Gastrocnemius medialis (tissue), 4 donors: Measurements from ENCODE around the gene MAEA. TPM values are rescaled to one million over a fixed set of nuclear protein-coding genes. Genes with fewer than 3 reads are reported as not detected.
A peak's percentile ranks its signal among the peaks of the same experiment; 100 is the strongest.

Experiments
- ATAC-seq, 2 donors: fragments of 150-250 bp; one replicate each; pipeline ENCODE4 v1.9.1; 2016
- DNase-seq, 2 donors: peaks; one replicate each; pipeline ENCODE4 v3.0.0-alpha.2; 2019
- H3K27ac ChIP-seq, 4 donors: fragments of 200-600 bp; sonication (generic); 1 replicate in 1 of 4; 2 replicates in 3 of 4; pipeline ENCODE4 v1.5.1; 2016 to 2018; ENCODE audit warnings: mild to moderate bottlenecking in 2 of 4, moderate library complexity in 1 of 4
- H3K27me3 ChIP-seq, 3 donors: fragments of 200-600 bp; sonication (generic) in 2 of 3; 1 replicate in 1 of 3; 2 replicates in 2 of 3; pipeline versions ENCODE4 v1.5.1 to v1.6.0; 2016 to 2019; ENCODE audit warnings: mild to moderate bottlenecking in 1 of 3, moderate library complexity in 1 of 3
- H3K36me3 ChIP-seq, 2 donors: fragments of 200-600 bp; sonication (generic) in 1 of 2; one replicate each; pipeline ENCODE4 v1.5.1; 2017 to 2018
- H3K4me1 ChIP-seq, 2 donors: fragments of 200-600 bp; sonication (generic) in 1 of 2; one replicate each; pipeline ENCODE4 v1.5.1; 2016 to 2017; ENCODE audit warnings: mild to moderate bottlenecking in 2 of 2
- H3K4me3 ChIP-seq, 4 donors: fragments of 200-600 bp; sonication (generic) in 3 of 4; 1 replicate in 1 of 4; 2 replicates in 3 of 4; pipeline ENCODE4 v1.5.1; 2016 to 2019; ENCODE audit warnings: mild to moderate bottlenecking in 2 of 4
- H3K9me3 ChIP-seq, 3 donors: fragments of 200-600 bp; sonication (generic) in 2 of 3; 1 replicate in 1 of 3; 2 replicates in 2 of 3; pipeline ENCODE4 v1.5.1; 2016 to 2019
- CTCF ChIP-seq, 5 experiments: fragments of 450-650 bp in 3 of 5; fragments of 200-600 bp in 2 of 5; sonication (generic) in 2 of 5; IDR thresholded peaks in 4 of 5; conservative IDR thresholded peaks in 1 of 5; 1 replicate in 4 of 5; 2 replicates in 1 of 5; pipeline ENCODE4 v1.5.1; 2016 to 2019; ENCODE audit warnings: antibody characterized with exemption in 5 of 5, mild to moderate bottlenecking in 3 of 5, moderate library complexity in 3 of 5
- POLR2A ChIP-seq, 2 donors: fragments of 450-650 bp; IDR thresholded peaks; one replicate each; pipeline ENCODE4 v1.6.1; 2017; ENCODE audit warnings: antibody characterized with exemption in 2 of 2, mild to moderate bottlenecking in 2 of 2, moderate library complexity in 2 of 2
- in situ Hi-C, 4 donors: fragments of 200-750 bp; cut with MboI; loops; one replicate each; pipeline versions ENCODE4 v1.15.0 to v1.8.0; 2017; ENCODE audit warnings: low sequenced_read_pairs in 4 of 4
- intact Hi-C: fragments of 100-400 bp; cut with DNase I; formaldehyde crosslinking; loops from one replicate; pipeline ENCODE4 v1.15.1; 2023; ENCODE audit warnings: low total_unique reads
- total RNA-seq, 4 donors: library from RNA; depleted of rRNA; stranded (reverse); fragments of >200 nt; gene quantifications; one replicate each; pipeline versions ENCODE4 v1.1.0 to v1.2.3, GENCODE V29; 2016

MAEA gene
- total RNA-seq, 4 donors from 2014 or later: 30.0 to 42.7 (median 34.3) TPM

GRCh38 chr4:1348014-1348513 is 58.4 kb downstream of the MAEA start:
- DNase-seq (no peak), ATAC-seq (no peak)
- Histone ChIP-seq H3K4me1 (peaks cover 20 to 31% of the 10 kb centered on the region in 2 donors), H3K36me3 (peaks cover 0 to 20% of the 10 kb centered on the region in 2 donors), H3K27ac (peak overlapping the region; percentile 88 to 99 (median 97)), H3K4me3 (peak overlapping the region; percentile 76 to 96 (median 88)), H3K9me3 (no peaks in the 10 kb centered on the region), H3K27me3 (no peaks in the 10 kb centered on the region)
- in situ Hi-C loops (loop anchor here in 3 of 4 donors (5.0 to 10.0 kb wide), 2 partner anchors 93 to 96 kb away; no protein-coding TSS in a partner anchor), intact Hi-C loops (loop anchor here (5.0 to 10.0 kb wide), 5 partner anchors 176 to 524 kb away; partner anchors contain the start of genes FGFRL1, LETM1, NSD2 and SPON2)
- TF ChIP-seq POLR2A (IDR thresholded peaks at IDR 0.05) (no peak), CTCF (IDR thresholded peaks at IDR 0.05 in 4 of 5, conservative IDR thresholded peaks at IDR 0.05 in 1 of 5) (no peak)

- intact Hi-C loops (loop anchor here (5.0 to 10.0 kb wide), 5 partner anchors 176 to 524 kb away; partner anchors contain the start of genes FGFRL1, LETM1, NSD2 and SPON2), in situ Hi-C loops (loop anchor here in 3 of 4 donors (5.0 to 10.0 kb wide), 2 partner anchors 94 to 96 kb away; no protein-coding TSS in a partner anchor)
- Histone ChIP-seq H3K27ac (peak overlapping the region in 1 of 4 donors; percentile 97), H3K36me3 (peaks cover 0 to 21% of the 10 kb centered on the region in 2 donors), H3K4me3 (no peak overlapping the region), H3K27me3 (no peaks in the 10 kb centered on the region), H3K9me3 (no peaks in the 10 kb centered on the region), H3K4me1 (peaks cover 20 to 31% of the 10 kb centered on the region in 2 donors)
- no peak for TF ChIP-seq CTCF (IDR thresholded peaks at IDR 0.05 in 4 of 5, conservative IDR thresholded peaks at IDR 0.05 in 1 of 5)
- TF ChIP-seq POLR2A (IDR thresholded peaks at IDR 0.05): no peak
- ATAC-seq: no peak
- no peak for DNase-seq
Observed at GRCh38 chr4:1348746-1349145, 59.1 kb downstream of the MAEA start.

GRCh38 chr4:1349359-1350168 is 59.9 kb downstream of the MAEA start:
- ATAC-seq (no peak), DNase-seq (no peak)
- H3K27me3 ChIP-seq: no peaks in the 10 kb centered on the region
- H3K4me3 ChIP-seq: no peak overlapping the region
- TF ChIP-seq CTCF (IDR thresholded peaks at IDR 0.05 in 4 of 5, conservative IDR thresholded peaks at IDR 0.05 in 1 of 5): no peak
- no peak for TF ChIP-seq POLR2A (IDR thresholded peaks at IDR 0.05)
- peaks cover 0 to 21% of the 10 kb centered on the region in 2 donors for H3K36me3 ChIP-seq
- in situ Hi-C loops (loop anchor here (5.0 to 25.0 kb wide), 6 partner anchors 95 to 288 kb away; no protein-coding TSS in a partner anchor), intact Hi-C loops (loop anchor here (5.0 to 10.0 kb wide), 5 partner anchors 177 to 523 kb away; partner anchors contain the start of genes FGFRL1, LETM1, NSD2 and SPON2)
- H3K9me3 ChIP-seq: no peaks in the 10 kb centered on the region
- H3K4me1 ChIP-seq: peaks cover 20 to 31% of the 10 kb centered on the region in 2 donors
- H3K27ac ChIP-seq: no peak overlapping the region

- TF ChIP-seq POLR2A (IDR thresholded peaks at IDR 0.05) (no peak), CTCF (IDR thresholded peaks at IDR 0.05 in 4 of 5, conservative IDR thresholded peaks at IDR 0.05 in 1 of 5) (no peak)
- no peak overlapping the region for H3K27ac ChIP-seq
- no peaks in the 10 kb centered on the region for H3K9me3 ChIP-seq
- H3K27me3 ChIP-seq: no peaks in the 10 kb centered on the region
- H3K4me1 ChIP-seq: peaks cover 20 to 31% of the 10 kb centered on the region in 2 donors
- H3K4me3 ChIP-seq: no peak overlapping the region
- in situ Hi-C loops: loop anchor here (5.0 to 25.0 kb wide), 4 partner anchors 213 to 287 kb away; no protein-coding TSS in a partner anchor
- peaks cover 0 to 25% of the 10 kb centered on the region in 2 donors for H3K36me3 ChIP-seq
- no peak for DNase-seq
- no peak for ATAC-seq
- intact Hi-C loops: no loop called here
Observed at GRCh38 chr4:1350169-1350520, 60.5 kb downstream of the MAEA start.
